HUES6 (cell line): Measurements from ENCODE around the gene TBC1D28.
A peak's percentile ranks its signal among the peaks of the same experiment; 100 is the strongest.
"Not testable (repeated sequence)": the region's sequence is repeated elsewhere in the genome, so short reads cannot be mapped to it uniquely, and the experiment has no call there.

Experiments used
- H3K27ac ChIP-seq: 2 replicates; pipeline ENCODE4 v1.7.0; 2013; ENCODE audit warnings: low read depth, mild to moderate bottlenecking, low read length, inconsistent platforms
- H3K27me3 ChIP-seq: 2 replicates; pipeline ENCODE4 v1.6.1; 2013; ENCODE audit warnings: low read length; ENCODE audit not compliant: control insufficient read depth, insufficient read depth
- H3K36me3 ChIP-seq: 2 replicates; pipeline ENCODE4 v1.6.1; 2013; ENCODE audit warnings: low read length; ENCODE audit not compliant: control insufficient read depth, insufficient read depth
- H3K4me1 ChIP-seq: 2 replicates; pipeline ENCODE4 v1.6.1; 2013; ENCODE audit warnings: low read length; ENCODE audit not compliant: control insufficient read depth, insufficient read depth
- H3K4me3 ChIP-seq: 2 replicates; pipeline ENCODE4 v1.5.1; 2013; ENCODE audit warnings: low read depth, low read length
- H3K9ac ChIP-seq: one replicate; pipeline ENCODE4 v1.6.1; 2013; ENCODE audit warnings: mild to moderate bottlenecking, low read length
- H3K9me3 ChIP-seq: 2 replicates; pipeline ENCODE4 v1.6.1; 2013; ENCODE audit warnings: low read depth, low read length; ENCODE audit not compliant: control insufficient read depth, insufficient read depth

Gene TBC1D28

GRCh38 chr17:18644291-18644690 is at the start of gene TBC1D28:
TBC1D28 (minus strand) TSS chr17:18644391; CDS start chr17:18641352, 3,039 bp downstream.
- H3K9me3 ChIP-seq, H3K27ac ChIP-seq, H3K9ac ChIP-seq, H3K4me3 ChIP-seq, H3K36me3 ChIP-seq, H3K27me3 ChIP-seq, H3K4me1 ChIP-seq: not testable (repeated sequence)

- Histone ChIP-seq H3K4me3 (peak overlapping the region; percentile 75), H3K9ac (peak overlapping the region; percentile 26)
These were observed 38.5 kb upstream of the TBC1D28 start for GRCh38 chr17:18682668-18683067.

GRCh38 chr17:18681767-18682571 is 37.8 kb upstream of the TBC1D28 start, which contains the start of gene FOXO3B:
FOXO3B (minus strand) TSS chr17:18682314; CDS start chr17:18681651, 663 bp downstream.
- not testable (repeated sequence) for H3K27me3 ChIP-seq, H3K4me1 ChIP-seq, H3K27ac ChIP-seq, H3K9me3 ChIP-seq
- H3K36me3 ChIP-seq, result peaks cover 13% of the 10 kb centered on the region
- peak within 1 kb of the TSS; percentile 78 for H3K9ac ChIP-seq
- H3K4me3 ChIP-seq, result peak within 1 kb of the TSS; percentile 75

More at GRCh38 chr17:18682668-18683067, 38.5 kb upstream of the TBC1D28 start:
- H3K27me3 ChIP-seq, H3K27ac ChIP-seq, H3K36me3 ChIP-seq, H3K9me3 ChIP-seq, H3K4me1 ChIP-seq: not testable (repeated sequence)

GRCh38 chr17:18677381-18677780 is 33.2 kb upstream of the TBC1D28 start:
- not testable (repeated sequence) for H3K9me3 ChIP-seq, H3K9ac ChIP-seq, H3K27me3 ChIP-seq, H3K4me1 ChIP-seq, H3K27ac ChIP-seq, H3K4me3 ChIP-seq
- peaks cover 27% of the 10 kb centered on the region for H3K36me3 ChIP-seq

- not testable (repeated sequence) for H3K4me3 ChIP-seq, H3K27me3 ChIP-seq, H3K4me1 ChIP-seq, H3K27ac ChIP-seq, H3K9ac ChIP-seq, H3K9me3 ChIP-seq
- peaks cover 31% of the 10 kb centered on the region for H3K36me3 ChIP-seq
These were observed 32.7 kb upstream of the TBC1D28 start for GRCh38 chr17:18676928-18677327.

GRCh38 chr17:18672395-18673227 is 28.4 kb upstream of the TBC1D28 start:
- H3K4me1 ChIP-seq, H3K9ac ChIP-seq, H3K27ac ChIP-seq, H3K27me3 ChIP-seq, H3K4me3 ChIP-seq: not testable (repeated sequence)
- peaks cover 56% of the 10 kb centered on the region for H3K36me3 ChIP-seq
- H3K9me3 ChIP-seq, result peaks cover 25% of the 10 kb centered on the region

- peaks cover 24% of the 10 kb centered on the region for H3K9me3 ChIP-seq
- H3K27ac ChIP-seq, H3K9ac ChIP-seq, H3K27me3 ChIP-seq, H3K4me3 ChIP-seq, H3K4me1 ChIP-seq: not testable (repeated sequence)
- peaks cover 41% of the 10 kb centered on the region for H3K36me3 ChIP-seq
These were observed 24.4 kb upstream of the TBC1D28 start for GRCh38 chr17:18668625-18669024.

- not testable (repeated sequence) for H3K27me3 ChIP-seq, H3K4me3 ChIP-seq, H3K4me1 ChIP-seq, H3K9ac ChIP-seq, H3K27ac ChIP-seq
- H3K9me3 ChIP-seq, result peaks cover 31% of the 10 kb centered on the region
- peaks cover 39% of the 10 kb centered on the region for H3K36me3 ChIP-seq
These were observed 23.3 kb upstream of the TBC1D28 start for GRCh38 chr17:18667535-18667934.

GRCh38 chr17:18666326-18666725 is 22.1 kb upstream of the TBC1D28 start:
- not testable (repeated sequence) for H3K27me3 ChIP-seq, H3K4me3 ChIP-seq, H3K4me1 ChIP-seq, H3K27ac ChIP-seq, H3K9ac ChIP-seq
- peaks cover 34% of the 10 kb centered on the region for H3K9me3 ChIP-seq
- peaks cover 29% of the 10 kb centered on the region for H3K36me3 ChIP-seq

GRCh38 chr17:18661924-18662624 is 17.9 kb upstream of the TBC1D28 start:
- not testable (repeated sequence) for H3K36me3 ChIP-seq, H3K9ac ChIP-seq
- peaks cover 24% of the 10 kb centered on the region for H3K9me3 ChIP-seq

GRCh38 chr17:18650094-18650493 is 5.9 kb upstream of the TBC1D28 start:
- H3K36me3 ChIP-seq, H3K27ac ChIP-seq, H3K27me3 ChIP-seq, H3K9me3 ChIP-seq, H3K4me1 ChIP-seq, H3K4me3 ChIP-seq, H3K9ac ChIP-seq: not testable (repeated sequence)

More at GRCh38 chr17:18661924-18662624, 17.9 kb upstream of the TBC1D28 start:
- H3K27me3 ChIP-seq, H3K4me1 ChIP-seq, H3K27ac ChIP-seq, H3K4me3 ChIP-seq: not testable (repeated sequence)
